ENCODE measurements around the gene DOK7.
"Not testable (repeated sequence)": the region's sequence is repeated elsewhere in the genome, so short reads cannot be mapped to it uniquely, and the experiment has no call there.

The DOK7 gene

GRCh38 chr4:3443750-3444309 lies 19.3 kb upstream of the DOK7 start:
- DNase-seq, result no peak

GRCh38 chr4:3444351-3445110 lies 18.6 kb upstream of the DOK7 start:
- DNase-seq, result no peak

- DNase-seq, result no peak
Measured at GRCh38 chr4:3445111-3445820, 17.8 kb upstream of the DOK7 start.

GRCh38 chr4:3445829-3446545 lies 17.1 kb upstream of the DOK7 start:
- no peak for DNase-seq

- no peak for DNase-seq
Measured at GRCh38 chr4:3446631-3447320, 16.3 kb upstream of the DOK7 start.

GRCh38 chr4:3447431-3448395 lies 15.4 kb upstream of the DOK7 start:
- DNase-seq, result no peak

GRCh38 chr4:3449047-3449573 lies 14.0 kb upstream of the DOK7 start:
- no peak for DNase-seq

- no peak for DNase-seq
Measured at GRCh38 chr4:3449574-3450534, 13.3 kb upstream of the DOK7 start.

GRCh38 chr4:3450643-3451042 lies 12.5 kb upstream of the DOK7 start:
- DNase-seq, result no peak

- DNase-seq, result no peak
Measured at GRCh38 chr4:3451956-3452355, 11.2 kb upstream of the DOK7 start.

GRCh38 chr4:3452376-3452775 lies 10.7 kb upstream of the DOK7 start:
- DNase-seq, result no peak

GRCh38 chr4:3455596-3455995 lies 7.5 kb upstream of the DOK7 start:
- not testable (repeated sequence) for DNase-seq

GRCh38 chr4:3458371-3458770 lies 4.7 kb upstream of the DOK7 start:
- DNase-seq, result no peak

- DNase-seq, result not testable (repeated sequence)
Measured at GRCh38 chr4:3459156-3459555, 4.0 kb upstream of the DOK7 start.

- no peak for DNase-seq
Measured at GRCh38 chr4:3460926-3461325, 2.2 kb upstream of the DOK7 start.

- DNase-seq, result no peak
Measured at GRCh38 chr4:3461515-3462291, 1.4 kb upstream of the DOK7 start.

GRCh38 chr4:3462321-3462789 lies 751 bp upstream of the DOK7 start:
- no peak for DNase-seq

GRCh38 chr4:3463556-3464348 lies 646 bp downstream of the DOK7 start:
- DNase-seq, result no peak

All from cortex of kidney (tissue), 1 donor.